ENCODE results near the gene PIAS4. TPM values are rescaled to one million over a fixed set of nuclear protein-coding genes. Genes with fewer than 3 reads are reported as not detected.

The PIAS4 gene
- total and polyA plus RNA-seq, 9 of the 15 experiments (the other 6 are each of a cell fraction or from before 2014, with no cell fraction given) = 0.27 to 34.9 (median 14.4) TPM

GRCh38 chr19:3984908-3985642, 22.5 kb upstream of the PIAS4 start, which contains the start of gene EEF2:
Gene EEF2 (minus strand): TSS chr19:3985463. CDS start chr19:3985380, 83 bp downstream.
- peaks cover 50% of the 10 kb centered on the region for H4K20me1 ChIP-seq (replicated peaks; ENCODE audit: control insufficient read depth, insufficient read depth, low read length)
- H2AFZ ChIP-seq (ENCODE audit: low read depth, low read length) = peak within 1 kb of the TSS; percentile 94
- BruUV-seq (replicated peaks) = TSS peak; percentile 62
- ChIA-PET CTCF (ENCODE audit: low intra/inter-chr PET ratio) (interaction anchor here (0.9 to 3.4 kb wide), 2 partner anchors 14 to 219 kb away, joined by 3 to 31 read pairs; partner anchors contain the start of gene DAPK3), POLR2A (interaction anchor here (0.6 to 9.7 kb wide), 48 partner anchors 9 to 488 kb away, joined by 3 to 215 read pairs (median 4); partner anchors contain the start of genes ATCAY, CREB3L3, DAPK3 and MRPL54)
- H3K4me2 ChIP-seq (ENCODE audit: insufficient read depth, low read length) = peak within 1 kb of the TSS; percentile 100
- peak; percentile 91 to 98 (median 92) for DNase-seq (ENCODE audit: extremely low read depth in 1 of 4, low spot score in 3 of 4)
- H3K27me3 ChIP-seq (ENCODE audit: control insufficient read depth in 2 of 2, insufficient read depth in 2 of 2, low read length in 2 of 2) = no peaks in the 10 kb centered on the region
- H3K79me2 ChIP-seq (ENCODE audit: control insufficient read depth, insufficient read depth, low read length) = peaks cover 53% of the 10 kb centered on the region
- peaks cover 50% of the 10 kb centered on the region for H3K36me3 ChIP-seq (ENCODE audit: control insufficient read depth, insufficient read depth, low read length)
- no peaks in the 10 kb centered on the region for H3K9me3 ChIP-seq (replicated peaks; ENCODE audit: control insufficient read depth, insufficient read depth, low read depth, low read length)
- H3K27ac ChIP-seq (ENCODE audit: extremely low read depth, low read depth, low read length) = peak within 1 kb of the TSS; percentile 99
- peak; percentile 42 for FAIRE-seq
- H3K4me1 ChIP-seq (replicated peaks in 1 of 2; ENCODE audit: control insufficient read depth in 2 of 2, insufficient read depth in 2 of 2, low read length in 2 of 2) = peaks cover 25 to 58% of the 10 kb centered on the region in 2 experiments; a peak in 4 of 5 replicates
- peak within 1 kb of the TSS; percentile 97 to 100 for H3K9ac ChIP-seq (ENCODE audit: insufficient read depth in 1 of 2, low read depth in 2 of 2, low read length in 2 of 2)
- H3K9me1 ChIP-seq (ENCODE audit: control insufficient read depth, insufficient read depth, low read length) = peaks cover 22% of the 10 kb centered on the region
- intact Hi-C loops (cut with micrococcal nuclease) (loop anchor here (5.0 kb wide), 2 partner anchors 152 to 202 kb away; no protein-coding TSS in a partner anchor), in situ Hi-C loops (cut with MboI) (loop anchor here (5.0 kb wide), 1 partner anchor 217 kb away; no protein-coding TSS in a partner anchor)
- under 1% methylated on average over 63 of the region's 80 CpGs for WGBS (ENCODE audit: insufficient coverage, low coverage, missing lambda C conversion rate)
- peak within 1 kb of the TSS; percentile 99 for H3K4me3 ChIP-seq
- peak; percentile 56 for ATAC-seq
- TF ChIP-seq ZNF24 (IDR thresholded peaks at IDR 0.05) (no peak; the same call in 1 of the 2 replicates), NR0B1 (IDR thresholded peaks at IDR 0.05; ENCODE audit: partially characterized antibody) (no peak), EP300 (IDR thresholded peaks at IDR 0.05; ENCODE audit: low read length) (no peak), ZNF584 (CRISPR knock-in tag; IDR thresholded peaks at IDR 0.05; ENCODE audit: low read depth) (no peak), MTA2 (IDR thresholded peaks at IDR 0.05; ENCODE audit: low read depth) (no peak), L3MBTL2 (IDR thresholded peaks at IDR 0.05) (peak; percentile 81), MEF2A (IDR thresholded peaks at IDR 0.05; ENCODE audit: control insufficient read depth, low read depth, low read length) (no peak), CHAMP1 (IDR thresholded peaks at IDR 0.05) (no peak), SIRT6 (IDR thresholded peaks at IDR 0.05; ENCODE audit: low read depth, low read length) (no peak), ZNF696 (CRISPR knock-in tag; conservative IDR thresholded peaks at IDR 0.05) (no peak), KLF13 (tag; IDR thresholded peaks at IDR 0.05; ENCODE audit: borderline replicate concordance, low read depth) (peak; percentile 33; the same call in 1 of the 2 replicates), SP1 (CRISPR knock-in tag; IDR thresholded peaks at IDR 0.05) (peak; percentile 90)
